Spinal cord (tissue), 10 donors: Measurements from ENCODE around the gene TAS2R42. TPM values are rescaled to one million over a fixed set of nuclear protein-coding genes. Genes with fewer than 3 reads are reported as not detected.

Source experiments
- DNase-seq, 6 donors: peaks; one replicate each; pipeline versions ENCODE4 v3.0.0 to v3.0.0-alpha.2; 2013 to 2015; ENCODE audit warnings: low spot score in 6 of 6, low read depth in 4 of 6
- H3K27ac ChIP-seq: one replicate; pipeline ENCODE4 v1.5.1; 2013; ENCODE audit warnings: low read depth, low read length, control low read depth
- H3K27me3 ChIP-seq: one replicate; pipeline ENCODE4 v1.6.1; 2013; ENCODE audit warnings: low read length; ENCODE audit not compliant: control insufficient read depth, insufficient read depth
- H3K36me3 ChIP-seq: one replicate; pipeline ENCODE4 v1.6.1; 2013; ENCODE audit warnings: low read length; ENCODE audit not compliant: control insufficient read depth, insufficient read depth
- H3K4me1 ChIP-seq: one replicate; pipeline ENCODE4 v1.6.1; 2013; ENCODE audit warnings: low read length; ENCODE audit not compliant: control insufficient read depth, insufficient read depth
- H3K4me3 ChIP-seq: one replicate; pipeline ENCODE4 v1.5.1; 2013; ENCODE audit warnings: low read depth, low read length, control low read depth
- H3K9me3 ChIP-seq: one replicate; pipeline ENCODE4 v1.6.1; 2013; ENCODE audit warnings: low read length; ENCODE audit not compliant: control insufficient read depth, insufficient read depth
- WGBS: methylation state at CpG from one replicate; pipeline ENCODE4 v1.1.5; 2013; ENCODE audit warnings: missing lambda C conversion rate; ENCODE audit not compliant: insufficient coverage; 5-methylcytosine and 5-hydroxymethylcytosine counted together
- long read RNA-seq, 4 donors: transcript quantifications; one replicate each; lab custom pipeline, GENCODE V29; 2026
- polyA plus RNA-seq, 2 donors: library from polyadenylated mRNA; unstranded; fragments of 120-200 nt; gene quantifications; one replicate each; pipeline ENCODE4 v1.2.1, GENCODE V29; 2013; ENCODE audit not compliant: insufficient read length in 2 of 2
- total RNA-seq, 2 donors: library from RNA; depleted of rRNA in 1 of 2; stranded (reverse); fragments of 120-200 nt in 1 of 2; fragments of >200 nt in 1 of 2; gene quantifications; one replicate each; pipeline versions ENCODE4 v1.2.3 to v1.2.4, GENCODE V29; 2013 to 2014
- donor health status: healthy.

The TAS2R42 gene
- not detected for total RNA-seq
- polyA plus RNA-seq: under 1 TPM in 1 of 2 donors, not detected in 1; 0.23 TPM
- long read RNA-seq, donor 1: 0 reads
- long read RNA-seq, donor 2: 0 reads
- long read RNA-seq, donor 3: 0 reads
- long read RNA-seq, donor 4: 0 reads

GRCh38 chr12:11186837-11187236, at the start of gene TAS2R42:
Gene TAS2R42, minus strand, starts transcription at chr12:11186937. Its CDS starts 0 bp downstream, at chr12:11186937.
- H3K27ac ChIP-seq: no peak within 1 kb of the TSS
- no peaks in the 10 kb centered on the region for H3K27me3 ChIP-seq
- DNase-seq: no peak
- no peaks in the 10 kb centered on the region for H3K9me3 ChIP-seq
- H3K4me1 ChIP-seq: no peaks in the 10 kb centered on the region
- H3K4me3 ChIP-seq: no peak within 1 kb of the TSS
- no CpG with 5 or more reads among the region's 2 CpGs for WGBS
- H3K36me3 ChIP-seq: no peaks in the 10 kb centered on the region

- no peak for DNase-seq
- H3K36me3 ChIP-seq: no peaks in the 10 kb centered on the region
- H3K9me3 ChIP-seq: no peaks in the 10 kb centered on the region
- no peaks in the 10 kb centered on the region for H3K27me3 ChIP-seq
- no peaks in the 10 kb centered on the region for H3K4me1 ChIP-seq
- no peak overlapping the region for H3K4me3 ChIP-seq
- H3K27ac ChIP-seq: no peak overlapping the region
- 49% methylated on average over 3 of the region's 5 CpGs for WGBS
Measured at GRCh38 chr12:11233532-11233931, 46.8 kb upstream of the TAS2R42 start.

- no peaks in the 10 kb centered on the region for H3K27me3 ChIP-seq
- WGBS: no CpG with 5 or more reads among the region's 5 CpGs
- peak in 2 of 6 donors; percentile 2 to 4 for DNase-seq
- no peak overlapping the region for H3K4me3 ChIP-seq
- no peaks in the 10 kb centered on the region for H3K4me1 ChIP-seq
- no peaks in the 10 kb centered on the region for H3K36me3 ChIP-seq
- H3K9me3 ChIP-seq: no peaks in the 10 kb centered on the region
- no peak overlapping the region for H3K27ac ChIP-seq
Measured at GRCh38 chr12:11228296-11228879, 41.7 kb upstream of the TAS2R42 start.

- peaks cover 2% of the 10 kb centered on the region for H3K9me3 ChIP-seq
- no peak overlapping the region for H3K4me3 ChIP-seq
- H3K36me3 ChIP-seq: no peaks in the 10 kb centered on the region
- H3K27me3 ChIP-seq: no peaks in the 10 kb centered on the region
- WGBS: 71% methylated on average over 3 of the region's 4 CpGs
- DNase-seq: no peak
- no peaks in the 10 kb centered on the region for H3K4me1 ChIP-seq
- no peak overlapping the region for H3K27ac ChIP-seq
Measured at GRCh38 chr12:11227373-11227772, 40.6 kb upstream of the TAS2R42 start.

DNA sequence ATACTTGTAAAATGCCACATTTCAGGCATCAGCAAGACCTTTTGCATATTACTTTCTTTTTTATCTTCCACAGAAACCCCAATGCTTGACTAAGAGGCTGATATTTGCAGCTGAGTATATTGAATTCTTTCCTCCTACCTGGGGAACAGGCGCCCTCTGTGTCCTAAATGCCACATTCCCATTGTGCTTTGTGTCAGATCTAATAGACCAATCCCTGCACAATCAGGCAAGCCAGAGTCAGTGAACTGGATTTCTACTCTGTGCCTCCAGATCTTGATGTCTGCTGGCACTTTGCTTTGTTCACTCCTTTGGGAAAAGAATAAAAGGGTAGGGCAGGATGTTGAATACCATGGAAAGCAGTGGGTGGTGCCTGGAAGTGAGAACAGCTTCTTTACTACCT, 22.4 kb upstream of the TAS2R42 start:
- Histone ChIP-seq H3K4me3 (no peak overlapping the region), H3K4me1 (no peaks in the 10 kb centered on the region), H3K27me3 (no peaks in the 10 kb centered on the region), H3K36me3 (no peaks in the 10 kb centered on the region), H3K9me3 (no peaks in the 10 kb centered on the region), H3K27ac (no peak overlapping the region)
- peak in 1 of 6 donors; percentile 14 for DNase-seq
- no CpG with 5 or more reads among the region's 1 CpG for WGBS

GRCh38 chr12:11204173-11204572, 17.4 kb upstream of the TAS2R42 start:
- WGBS: no CpG with 5 or more reads among the region's 3 CpGs
- no peaks in the 10 kb centered on the region for H3K36me3 ChIP-seq
- DNase-seq: no peak
- H3K27me3 ChIP-seq: no peaks in the 10 kb centered on the region
- no peak overlapping the region for H3K27ac ChIP-seq
- H3K9me3 ChIP-seq: no peaks in the 10 kb centered on the region
- no peak overlapping the region for H3K4me3 ChIP-seq
- H3K4me1 ChIP-seq: no peaks in the 10 kb centered on the region

- Histone ChIP-seq H3K27me3 (no peaks in the 10 kb centered on the region), H3K27ac (no peak overlapping the region), H3K4me1 (no peaks in the 10 kb centered on the region), H3K36me3 (no peaks in the 10 kb centered on the region), H3K4me3 (no peak overlapping the region), H3K9me3 (no peaks in the 10 kb centered on the region)
- no peak for DNase-seq
Measured at GRCh38 chr12:11202811-11203210, 16.1 kb upstream of the TAS2R42 start.

DNA sequence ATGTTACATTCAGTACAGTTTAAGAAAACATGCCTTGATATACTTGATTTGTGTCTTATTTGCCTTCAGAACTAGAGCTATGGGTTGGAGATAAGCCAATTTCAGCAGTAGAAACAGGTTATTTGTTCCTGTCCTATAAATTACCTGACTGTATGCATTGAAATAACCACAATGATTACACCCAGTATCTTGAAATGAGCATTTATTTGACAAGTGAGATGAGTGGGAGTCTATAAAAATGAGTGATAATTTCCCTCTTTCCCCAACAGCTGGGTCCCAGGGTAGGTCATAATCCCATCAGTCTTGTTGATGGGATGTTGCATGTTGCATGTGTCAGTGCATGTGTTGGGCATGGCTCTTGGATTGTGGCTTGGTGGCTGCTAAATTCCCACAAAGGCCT, 3.7 kb downstream of the TAS2R42 start:
- no peaks in the 10 kb centered on the region for H3K9me3 ChIP-seq
- H3K4me3 ChIP-seq: no peak overlapping the region
- H3K4me1 ChIP-seq: no peaks in the 10 kb centered on the region
- H3K27ac ChIP-seq: no peak overlapping the region
- H3K27me3 ChIP-seq: no peaks in the 10 kb centered on the region
- DNase-seq: no peak
- no peaks in the 10 kb centered on the region for H3K36me3 ChIP-seq

- H3K27me3 ChIP-seq: no peaks in the 10 kb centered on the region
- H3K9me3 ChIP-seq: no peaks in the 10 kb centered on the region
- H3K27ac ChIP-seq: no peak overlapping the region
- H3K36me3 ChIP-seq: no peaks in the 10 kb centered on the region
- no peak for DNase-seq
- no peak overlapping the region for H3K4me3 ChIP-seq
- H3K4me1 ChIP-seq: no peaks in the 10 kb centered on the region
Measured at GRCh38 chr12:11182529-11182928, 4.2 kb downstream of the TAS2R42 start.

GRCh38 chr12:11178250-11178649, 8.5 kb downstream of the TAS2R42 start:
- H3K27me3 ChIP-seq: no peaks in the 10 kb centered on the region
- H3K36me3 ChIP-seq: no peaks in the 10 kb centered on the region
- no peak for DNase-seq
- H3K27ac ChIP-seq: no peak overlapping the region
- no peak overlapping the region for H3K4me3 ChIP-seq
- no peaks in the 10 kb centered on the region for H3K4me1 ChIP-seq
- no CpG with 5 or more reads among the region's 1 CpG for WGBS
- no peaks in the 10 kb centered on the region for H3K9me3 ChIP-seq
